AG09319 (cell line): Measurements from ENCODE around the gene WASF2.

Experiments
- DNase-seq: peaks from one replicate; pipeline ENCODE4 v3.0.0-alpha.2; 2010; ENCODE audit warnings: low read depth; ENCODE audit errors: extremely low read depth
- CTCF ChIP-seq: IDR thresholded peaks from 2 replicates; pipeline ENCODE4 v1.5.1; 2011; ENCODE audit warnings: low read depth, mild to moderate bottlenecking, inconsistent platforms, low read length, moderate library complexity

WASF2 gene

GRCh38 chr1:27358928-27359313 lies 131.0 kb downstream of the WASF2 start:
- TF ChIP-seq CTCF, result no peak

GRCh38 chr1:27358038-27358927 lies 131.7 kb downstream of the WASF2 start:
- DNase-seq, result no peak
- TF ChIP-seq CTCF, result no peak

More at GRCh38 chr1:27358928-27359313, 131.0 kb downstream of the WASF2 start:
- DNase-seq, result no peak

GRCh38 chr1:27357281-27358037 lies 132.5 kb downstream of the WASF2 start:
- DNase-seq, result no peak
- TF ChIP-seq CTCF, result peak; percentile 79

- TF ChIP-seq CTCF, result no peak
- no peak for DNase-seq
Measured at GRCh38 chr1:27356619-27357280, 133.2 kb downstream of the WASF2 start.

GRCh38 chr1:27356277-27356618 lies 133.7 kb downstream of the WASF2 start:
- no peak for TF ChIP-seq CTCF
- no peak for DNase-seq

GRCh38 chr1:27355683-27356082 lies 134.3 kb downstream of the WASF2 start:
- TF ChIP-seq CTCF, result no peak
- no peak for DNase-seq
